CD4-positive, alpha-beta T cell treated with Interferon alpha-2 for 1 hour (primary cell): ENCODE measurements around the gene TTYH3.
"Not testable (repeated sequence)": the region's sequence is repeated elsewhere in the genome, so short reads cannot be mapped to it uniquely, and the experiment has no call there.

Source experiments
- DNase-seq, 2 donors: peaks; one replicate each; pipeline ENCODE4 v3.0.0-alpha.2; 2020 to 2022

Gene TTYH3

GRCh38 chr7:2603044-2603965 is 28.5 kb upstream of the TTYH3 start:
- DNase-seq, result no peak

- DNase-seq, result no peak
These were observed 27.1 kb upstream of the TTYH3 start for GRCh38 chr7:2604608-2605174.

GRCh38 chr7:2605608-2606538 is 25.9 kb upstream of the TTYH3 start:
- no peak for DNase-seq

- no peak for DNase-seq
These were observed 25.2 kb upstream of the TTYH3 start for GRCh38 chr7:2606539-2606936.

DNA sequence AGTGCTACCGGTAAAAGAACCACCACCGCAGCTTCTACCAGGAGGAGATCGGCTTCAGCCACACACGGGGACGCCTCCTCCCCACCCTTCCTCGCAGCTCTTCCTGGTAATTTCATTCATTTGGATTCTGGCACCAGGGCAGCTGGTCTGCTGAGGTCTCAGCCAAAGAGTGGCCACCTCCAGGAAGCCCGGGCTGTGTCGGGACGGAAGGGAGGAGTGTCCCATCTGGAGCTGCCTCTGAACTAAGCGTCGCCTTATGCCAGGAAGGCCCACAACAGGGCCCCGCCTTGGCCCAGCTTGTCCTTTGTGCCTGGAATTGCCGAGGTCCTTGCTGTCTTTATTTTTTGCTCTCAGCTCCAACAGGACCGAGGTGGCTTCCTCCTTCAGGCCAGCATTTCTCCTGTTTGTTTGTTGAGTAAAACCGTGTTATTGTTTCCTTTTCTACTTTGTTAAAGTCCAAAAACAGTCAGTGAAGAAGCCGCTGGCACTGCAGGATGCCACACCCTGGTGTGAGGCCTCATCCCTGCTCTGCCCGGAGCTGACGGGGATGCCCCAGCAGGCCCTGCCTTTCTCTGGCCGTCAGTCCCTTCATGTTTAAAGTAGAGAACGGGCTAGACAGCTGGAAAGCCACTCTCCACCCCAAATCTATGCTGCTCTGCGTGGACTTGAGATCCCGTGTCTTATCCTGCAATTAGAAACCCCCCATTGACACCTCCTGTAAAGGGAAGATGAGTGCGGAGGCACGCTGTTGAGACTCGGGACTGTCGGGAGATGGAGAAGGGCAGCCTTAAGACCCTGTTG is 24.5 kb upstream of the TTYH3 start:
- DNase-seq, result peak in 1 of 2 donors; percentile 11

DNA sequence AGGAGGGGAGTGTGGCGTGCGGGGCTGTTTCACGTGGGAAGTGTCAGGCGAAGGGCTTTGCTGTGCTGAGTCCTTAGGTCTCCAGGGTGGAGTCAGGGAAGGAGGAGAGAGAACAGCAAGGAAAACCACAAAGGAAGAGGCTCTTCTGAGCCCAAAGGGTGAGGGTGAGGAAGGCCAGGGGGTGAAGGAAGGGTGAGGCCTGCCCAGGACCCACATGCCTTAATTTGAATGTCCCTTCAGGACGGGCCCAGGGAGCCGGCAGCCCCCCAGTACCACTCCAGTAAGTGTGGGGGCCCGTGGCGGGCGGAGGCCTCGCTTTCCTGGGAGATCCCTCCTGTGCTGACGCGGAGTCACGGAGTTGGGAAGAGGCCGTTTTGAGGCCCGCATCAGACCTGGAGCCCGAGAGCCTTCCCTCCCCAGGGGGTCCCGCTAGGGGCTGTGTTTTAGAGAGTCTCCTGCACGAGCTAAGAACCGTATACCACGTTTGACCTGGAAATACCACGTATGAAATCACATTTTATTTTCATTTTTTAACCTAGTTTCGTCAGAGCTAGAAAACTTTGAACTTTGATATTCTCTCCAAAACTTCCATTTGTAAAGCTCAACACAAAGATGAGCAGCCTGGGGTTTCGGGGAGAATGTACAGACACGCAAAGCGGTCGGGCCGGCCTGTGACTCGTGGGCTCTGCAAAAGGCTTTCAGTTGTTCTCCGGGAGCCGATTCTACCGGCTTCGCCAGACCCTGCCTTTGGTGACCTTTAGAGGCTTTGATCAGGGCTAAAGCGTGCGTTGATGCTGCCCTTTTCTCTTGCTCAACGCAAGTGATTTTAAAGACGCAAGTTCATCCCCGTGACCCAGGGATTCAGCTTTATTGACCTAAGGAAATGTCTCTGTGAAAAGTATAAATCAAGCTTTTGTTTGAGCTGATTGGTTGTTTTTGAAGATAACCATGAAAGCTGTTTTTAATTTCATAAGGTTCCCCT is 23.6 kb upstream of the TTYH3 start:
- no peak for DNase-seq

DNA sequence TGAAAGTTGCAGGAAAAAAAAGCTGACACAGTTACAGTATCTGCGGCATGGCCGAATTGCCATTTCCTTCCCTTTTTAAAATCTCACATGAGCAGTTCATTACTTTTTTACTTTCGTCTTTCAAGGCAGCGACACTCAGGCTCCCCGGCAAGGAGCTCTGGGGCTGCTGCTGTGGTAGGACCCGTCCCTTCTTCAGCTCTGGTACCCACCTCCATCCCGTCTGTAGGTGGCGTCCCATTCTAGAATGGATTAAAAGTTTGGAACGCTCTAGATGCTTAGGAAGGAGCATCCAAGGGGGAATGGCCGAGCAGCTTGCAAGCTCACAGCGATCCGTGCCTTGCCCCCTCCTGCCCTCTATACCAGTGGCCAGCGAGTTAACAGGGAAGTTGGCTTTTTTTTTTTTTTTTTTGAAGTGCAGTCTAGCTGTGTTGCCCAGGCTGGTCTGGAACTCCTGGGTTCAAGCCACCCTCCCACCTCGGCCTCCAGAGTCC is 22.8 kb upstream of the TTYH3 start:
- peak; percentile 28 to 45 for DNase-seq

GRCh38 chr7:2609646-2610045 is 22.1 kb upstream of the TTYH3 start:
- DNase-seq, result not testable (repeated sequence)

DNA sequence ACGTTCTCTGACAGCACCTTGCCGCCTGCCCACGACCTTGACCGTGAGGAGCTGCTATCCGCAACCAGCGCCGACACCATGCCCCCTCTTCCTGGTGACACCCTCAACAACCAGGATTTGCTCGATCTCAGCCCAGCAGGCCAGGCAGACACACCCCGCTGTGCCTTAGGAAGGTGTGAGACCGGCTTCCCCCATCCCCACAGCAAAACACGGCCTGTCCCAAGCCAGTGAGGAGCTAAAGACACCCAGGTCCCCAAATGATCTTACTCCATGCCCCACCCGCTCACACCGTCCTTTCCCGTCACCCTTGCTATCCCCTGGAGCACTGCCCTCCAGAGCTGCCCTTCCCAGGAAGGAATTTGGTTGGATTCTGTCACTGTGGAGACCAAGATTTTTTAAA is 21.3 kb upstream of the TTYH3 start:
- DNase-seq, result no peak

GRCh38 chr7:2610898-2611297 is 20.9 kb upstream of the TTYH3 start:
- no peak for DNase-seq

- DNase-seq, result no peak
These were observed 20.4 kb upstream of the TTYH3 start for GRCh38 chr7:2611401-2611800.

DNA sequence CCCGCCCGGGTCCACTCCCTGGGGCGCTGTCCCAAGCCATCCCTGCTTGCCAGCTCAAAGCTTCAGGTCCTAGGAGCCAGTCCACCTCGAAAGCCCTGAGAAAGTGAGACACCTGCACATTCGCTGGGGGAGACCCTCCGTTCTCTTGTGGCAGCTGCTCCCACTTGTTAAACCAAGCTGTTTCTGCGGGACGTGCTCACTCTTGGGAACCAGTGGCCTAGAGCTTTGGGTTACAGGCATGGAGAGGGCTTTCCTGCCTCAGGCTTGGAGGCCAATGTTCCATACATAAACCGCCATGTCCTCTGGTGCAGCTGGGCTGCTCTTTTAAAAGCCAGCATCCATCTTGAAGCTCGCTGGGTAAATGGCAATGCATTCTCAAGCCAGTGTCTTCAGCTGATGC is 19.9 kb upstream of the TTYH3 start:
- DNase-seq, result no peak

DNA sequence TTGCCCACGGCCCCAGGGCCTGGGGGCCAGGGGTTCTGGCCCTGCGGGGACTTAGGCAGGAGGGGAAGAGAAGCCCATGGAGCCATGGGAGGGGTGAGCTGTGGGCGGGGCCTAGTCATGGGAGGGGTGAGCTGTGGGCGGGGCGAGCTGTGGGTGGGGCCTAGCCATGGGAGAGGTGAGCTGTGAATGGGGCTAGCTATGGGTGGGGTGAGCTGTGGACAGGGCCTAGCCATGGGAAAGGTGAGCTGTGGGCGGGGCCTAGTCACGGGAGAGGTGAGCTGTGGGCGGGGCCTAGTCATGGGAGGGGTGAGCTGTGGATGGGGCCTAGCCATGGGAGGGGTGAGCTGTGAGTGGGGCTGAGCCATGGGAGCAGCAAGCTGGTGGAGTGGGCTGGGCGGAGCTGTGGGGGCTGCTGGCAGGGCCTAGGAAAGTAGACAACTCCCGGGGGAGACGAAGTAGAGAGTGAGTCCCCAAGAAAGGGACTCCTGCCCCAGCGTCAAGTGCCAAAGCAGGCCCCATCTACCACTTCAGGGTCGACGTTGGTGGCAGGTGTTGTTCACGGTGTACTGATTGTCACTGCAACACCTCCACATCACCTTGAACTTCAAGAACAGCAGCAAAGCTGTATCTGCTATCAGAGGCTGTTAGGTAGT is 19.2 kb upstream of the TTYH3 start:
- peak in 1 of 2 donors; percentile 3 for DNase-seq

DNA sequence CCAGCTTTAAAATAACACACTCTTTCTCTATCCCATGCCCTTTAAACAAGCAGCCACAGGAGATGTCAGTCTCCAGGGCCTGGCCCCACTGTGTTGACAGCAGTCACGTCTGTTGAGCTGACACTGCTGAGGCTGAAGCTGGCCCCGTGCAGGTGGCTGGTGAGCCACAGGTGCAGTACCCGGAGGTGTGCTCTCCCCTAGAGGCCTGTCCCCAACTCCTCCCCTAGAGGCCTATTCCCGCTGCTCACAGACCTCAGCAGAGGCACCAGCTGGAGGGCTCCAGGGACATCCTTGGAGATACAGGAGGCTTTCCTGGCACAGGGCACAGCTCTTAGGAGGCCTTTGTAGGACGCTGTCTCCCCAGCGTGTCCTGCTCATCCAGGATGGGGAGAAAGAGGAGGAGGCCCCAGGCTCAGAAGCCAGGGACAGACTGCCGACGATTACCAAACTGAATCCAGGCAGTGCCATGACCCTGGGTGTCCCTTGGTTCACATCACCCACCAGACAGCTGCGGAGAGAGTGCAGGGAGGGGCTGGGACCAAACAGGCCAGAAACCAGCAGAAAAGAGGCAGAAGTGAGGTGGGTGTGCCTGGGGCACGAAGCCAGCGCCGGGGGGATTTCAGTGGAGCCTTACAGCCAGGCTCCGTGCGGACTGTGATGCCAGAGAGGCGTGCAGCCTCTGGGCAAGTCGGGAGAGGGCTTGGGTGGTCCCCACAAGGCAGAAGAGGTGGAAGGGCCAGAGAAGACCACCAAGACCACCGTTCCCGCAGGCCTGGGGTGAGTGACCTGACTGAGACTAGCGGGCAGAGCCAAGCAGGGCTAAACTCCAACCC is 18.5 kb upstream of the TTYH3 start:
- DNase-seq, result no peak

- DNase-seq, result no peak
These were observed 17.7 kb upstream of the TTYH3 start for GRCh38 chr7:2613931-2614600.

DNA sequence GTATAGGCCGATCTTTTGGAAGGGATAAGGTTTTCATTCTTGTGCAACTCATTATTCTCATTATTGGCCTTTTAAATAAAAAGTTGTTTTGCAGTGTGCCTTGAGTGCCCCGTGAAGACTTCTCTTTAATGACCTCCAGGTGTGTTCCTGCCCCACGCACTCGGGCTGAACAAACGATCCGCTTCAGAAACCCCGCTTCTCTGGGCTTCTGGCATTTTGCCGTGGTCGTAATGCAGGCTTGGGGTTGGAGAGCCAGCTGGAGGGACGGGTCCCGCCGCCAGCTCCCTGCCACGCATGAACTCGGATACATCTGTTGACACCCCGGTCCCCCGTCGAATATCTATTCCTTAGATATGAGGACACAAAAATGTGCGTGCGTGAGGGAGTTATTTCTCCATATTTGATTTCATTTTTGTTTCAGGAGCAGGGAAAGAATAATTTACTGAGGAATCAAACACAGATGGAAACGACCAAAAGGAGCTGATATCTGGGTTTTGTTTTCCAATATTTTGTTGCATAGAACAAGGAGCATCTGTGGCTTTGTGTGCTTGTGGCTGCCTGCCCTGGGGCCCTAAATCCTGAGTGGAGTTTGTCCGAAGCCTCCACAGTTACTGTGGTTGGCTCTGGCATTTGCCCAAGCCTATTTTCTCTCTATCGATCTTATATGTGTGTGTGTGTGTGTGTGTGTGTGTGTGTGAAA is 17.0 kb upstream of the TTYH3 start:
- no peak for DNase-seq

- no peak for DNase-seq
These were observed 15.1 kb upstream of the TTYH3 start for GRCh38 chr7:2616387-2617324.
